CD4-positive, alpha-beta T cell (primary cell): ENCODE data around the gene TOMT. TPM values are rescaled to one million over a fixed set of nuclear protein-coding genes. Genes with fewer than 3 reads are reported as not detected.

Experiments
- ATAC-seq: fragments of 200-7000 bp; cut with Tn5 transposase; one replicate; pipeline ENCODE4 v1.10.0; 2022; ENCODE audit warnings: mild to moderate bottlenecking; ENCODE audit not compliant: poor library complexity
- CTCF ChIA-PET: fragments of 350-600 bp; sonication (Branson Sonifier 250); formaldehyde crosslinking; loops from one replicate; lab custom pipeline; 2021; ENCODE audit warnings: antibody characterized with exemption, inconsistent platforms; lab: Charles Lee
- POLR2A ChIA-PET: fragments of 350-600 bp; sonication (Branson Sonifier 250); formaldehyde crosslinking; loops from one replicate; lab custom pipeline; 2021; ENCODE audit warnings: antibody characterized with exemption, inconsistent platforms; lab: Charles Lee
- DNase-seq, 14 experiments: peaks; one replicate each; pipeline ENCODE4 v3.0.0-alpha.2; 2013 to 2020; ENCODE audit warnings: mixed read lengths in 2 of 14
- H3K27ac ChIP-seq, 2 donors: one replicate each; pipeline versions ENCODE4 v1.5.1 to v1.7.0; 2013; ENCODE audit warnings: low read length in 2 of 2, low read depth in 1 of 2, mild to moderate bottlenecking in 1 of 2
- H3K27me3 ChIP-seq, 2 experiments: 1 replicate in 1 of 2; 2 replicates in 1 of 2; pipeline versions ENCODE4 v1.6.1 to v1.7.0; 2013; ENCODE audit warnings: low read length in 2 of 2, control low read depth in 1 of 2, mild to moderate bottlenecking in 1 of 2, moderate library complexity in 1 of 2; ENCODE audit not compliant: insufficient read depth in 2 of 2, control insufficient read depth in 1 of 2
- H3K36me3 ChIP-seq: one replicate; pipeline ENCODE4 v1.6.1; 2013; ENCODE audit warnings: low read length, control low read depth; ENCODE audit not compliant: insufficient read depth
- H3K4me1 ChIP-seq: one replicate; pipeline ENCODE4 v1.6.1; 2013; ENCODE audit warnings: low read length, control low read depth; ENCODE audit not compliant: insufficient read depth
- H3K4me3 ChIP-seq: one replicate; pipeline ENCODE4 v1.5.1; 2013; ENCODE audit warnings: mild to moderate bottlenecking, low read length, moderate library complexity
- H3K9me3 ChIP-seq, 2 experiments: 1 replicate in 1 of 2; 2 replicates in 1 of 2; pipeline versions ENCODE4 v1.6.1 to v1.7.0; 2013; ENCODE audit warnings: low read length in 2 of 2, mild to moderate bottlenecking in 2 of 2, control low read depth in 1 of 2, moderate library complexity in 1 of 2; ENCODE audit not compliant: control insufficient read depth in 1 of 2, insufficient read depth in 1 of 2
- H3K27ac Mint-ChIP-seq: one replicate; pipeline ENCODE4 v1.8.0; 2020; ENCODE audit warnings: mixed read lengths
- H3K27me3 Mint-ChIP-seq: one replicate; pipeline ENCODE4 v1.8.0; 2021; ENCODE audit warnings: mixed read lengths
- H3K36me3 Mint-ChIP-seq: one replicate; pipeline ENCODE4 v1.8.0; 2021; ENCODE audit warnings: low read depth, mixed read lengths
- H3K4me1 Mint-ChIP-seq: one replicate; pipeline ENCODE4 v1.8.0; 2021; ENCODE audit warnings: low read depth, mixed read lengths
- H3K4me3 Mint-ChIP-seq: one replicate; pipeline ENCODE4 v1.8.0; 2020; ENCODE audit warnings: mild to moderate bottlenecking, mixed read lengths
- H3K9me3 Mint-ChIP-seq: one replicate; pipeline ENCODE4 v1.8.0; 2020; ENCODE audit warnings: mixed read lengths
- intact Hi-C, 2 experiments: fragments of 100-400 bp; cut with DNase I in 1 of 2; cut with micrococcal nuclease in 1 of 2; formaldehyde crosslinking; loops; one replicate each; pipeline versions ENCODE4 v1.15.1 to v1.9.0; 2023 to 2025; cut with DNase I, micrococcal nuclease
- total RNA-seq, 174 experiments: library from RNA in 2 of 174; stranded (reverse) in 2 of 174; gene quantifications; one replicate each; pipeline ENCODE4 v1.2.3 and lab custom pipeline; 2021 to 2026
- TF ChIP-seq, protein P1 (sequence below): fragments of 200-600 bp; IDR thresholded peaks from one replicate; pipeline ENCODE4 v1.8.0; 2022; ENCODE audit warnings: antibody characterized with exemption, mild to moderate bottlenecking

The TOMT gene
- total RNA-seq, 2 experiments from 2014 or later, result not detected

DNA sequence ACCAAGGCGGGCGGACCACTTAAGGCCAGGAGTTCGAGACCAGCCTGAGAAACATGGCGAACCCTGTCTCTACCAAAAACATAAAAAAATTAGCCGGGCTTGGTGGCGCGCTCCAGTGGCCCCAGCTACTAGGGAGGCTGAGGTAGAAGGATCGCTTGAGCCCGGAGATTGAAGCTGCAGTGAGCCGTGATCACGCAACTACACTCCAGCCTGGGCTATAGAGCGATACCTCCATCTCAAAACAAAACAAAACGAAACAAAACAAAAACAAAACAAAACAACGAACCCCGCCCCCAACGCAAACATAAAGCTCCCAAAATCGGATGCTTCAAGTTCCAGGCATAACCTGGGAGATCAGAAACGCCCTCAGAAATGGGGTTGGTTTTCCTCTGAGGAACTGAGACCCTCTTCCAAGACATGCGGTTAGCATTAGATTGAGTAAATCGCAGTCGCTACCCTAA lies 24.5 kb upstream of the TOMT start:
- intact Hi-C loops, result loop anchor here in 1 of 2 experiments (2.0 kb wide), 1 partner anchor 32 kb away; the partner anchor contains the start of gene ANAPC15
- peaks cover 37% of the 10 kb centered on the region for H3K4me1 Mint-ChIP-seq
- no peaks in the 10 kb centered on the region for H3K9me3 Mint-ChIP-seq

DNA sequence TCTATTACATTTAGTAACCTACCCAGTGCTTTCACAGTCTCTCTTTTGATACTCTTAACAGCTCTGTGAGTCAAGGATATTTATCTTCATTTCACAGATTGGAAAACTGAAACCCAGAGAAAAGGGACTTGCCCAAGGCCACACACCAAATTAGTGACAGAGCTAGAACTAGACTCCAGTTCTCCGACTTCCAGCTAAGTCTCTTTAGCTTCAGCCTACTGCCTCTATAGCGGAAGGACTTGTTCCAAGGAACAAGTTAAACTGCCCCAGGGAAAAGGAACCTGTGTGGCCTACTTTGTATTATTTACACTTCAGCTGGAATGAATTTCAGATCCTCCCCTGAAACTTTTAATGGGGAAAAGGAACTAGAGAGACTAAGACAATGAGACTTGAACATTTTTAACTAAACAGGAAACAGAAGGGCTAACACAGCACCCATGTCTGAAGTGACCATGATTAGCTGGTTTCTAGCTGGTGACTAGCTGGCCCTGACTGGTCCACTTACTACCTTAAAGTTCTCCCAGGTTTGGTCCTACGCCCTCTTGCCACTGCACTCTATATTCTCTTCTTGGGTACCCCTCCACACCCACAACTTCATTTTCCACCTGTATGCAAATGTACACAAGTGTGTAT lies 23.8 kb upstream of the TOMT start:
- TF ChIP-seq, protein P1, sequence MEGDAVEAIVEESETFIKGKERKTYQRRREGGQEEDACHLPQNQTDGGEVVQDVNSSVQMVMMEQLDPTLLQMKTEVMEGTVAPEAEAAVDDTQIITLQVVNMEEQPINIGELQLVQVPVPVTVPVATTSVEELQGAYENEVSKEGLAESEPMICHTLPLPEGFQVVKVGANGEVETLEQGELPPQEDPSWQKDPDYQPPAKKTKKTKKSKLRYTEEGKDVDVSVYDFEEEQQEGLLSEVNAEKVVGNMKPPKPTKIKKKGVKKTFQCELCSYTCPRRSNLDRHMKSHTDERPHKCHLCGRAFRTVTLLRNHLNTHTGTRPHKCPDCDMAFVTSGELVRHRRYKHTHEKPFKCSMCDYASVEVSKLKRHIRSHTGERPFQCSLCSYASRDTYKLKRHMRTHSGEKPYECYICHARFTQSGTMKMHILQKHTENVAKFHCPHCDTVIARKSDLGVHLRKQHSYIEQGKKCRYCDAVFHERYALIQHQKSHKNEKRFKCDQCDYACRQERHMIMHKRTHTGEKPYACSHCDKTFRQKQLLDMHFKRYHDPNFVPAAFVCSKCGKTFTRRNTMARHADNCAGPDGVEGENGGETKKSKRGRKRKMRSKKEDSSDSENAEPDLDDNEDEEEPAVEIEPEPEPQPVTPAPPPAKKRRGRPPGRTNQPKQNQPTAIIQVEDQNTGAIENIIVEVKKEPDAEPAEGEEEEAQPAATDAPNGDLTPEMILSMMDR, result no peak
- Histone ChIP-seq H3K4me1 (peaks cover 31% of the 10 kb centered on the region), H3K27ac (no peak overlapping the region), H3K4me3 (no peak overlapping the region), H3K9me3 (no peaks in the 10 kb centered on the region), H3K27me3 (no peaks in the 10 kb centered on the region), H3K36me3 (peaks cover 6% of the 10 kb centered on the region)
- Mint-ChIP-seq H3K27me3 (no peaks in the 10 kb centered on the region), H3K4me3 (peak overlapping the region; percentile 73), H3K9me3 (no peaks in the 10 kb centered on the region), H3K4me1 (peaks cover 37% of the 10 kb centered on the region), H3K27ac (peak overlapping the region; percentile 88), H3K36me3 (peaks cover 7% of the 10 kb centered on the region)
- ATAC-seq, result no peak
- ChIA-PET POLR2A (interaction anchor here (0.7 to 2.5 kb wide), 5 partner anchors 30 to 141 kb away, joined by 3 to 44 read pairs (median 3); partner anchors contain the start of gene ANAPC15), CTCF (interaction anchor here (1.2 to 2.5 kb wide), 4 partner anchors 9 to 62 kb away, joined by 3 to 18 read pairs (median 8); no protein-coding TSS in a partner anchor)
- DNase-seq, result no peak
- intact Hi-C loops, result loop anchor here (2.0 kb wide), 2 partner anchors 19 to 31 kb away; partner anchors contain the start of gene ANAPC15 (in 1 of the 2)

More for the DNA sequence above, 24.5 kb upstream of the TOMT start:
- TF ChIP-seq, protein P1, result no peak
- Histone ChIP-seq H3K9me3 (no peaks in the 10 kb centered on the region), H3K4me1 (peaks cover 31% of the 10 kb centered on the region), H3K36me3 (peaks cover 6% of the 10 kb centered on the region), H3K27ac (peak overlapping the region; percentile 82 to 93), H3K4me3 (peak overlapping the region; percentile 73), H3K27me3 (no peaks in the 10 kb centered on the region)
- no peak for DNase-seq
- Mint-ChIP-seq H3K27ac (peak overlapping the region; percentile 92), H3K36me3 (peaks cover 7% of the 10 kb centered on the region), H3K4me3 (peak overlapping the region; percentile 95), H3K27me3 (no peaks in the 10 kb centered on the region)
- no peak for ATAC-seq
- CTCF ChIA-PET, result interaction anchor here (1.4 to 2.5 kb wide), 3 partner anchors 10 to 56 kb away, joined by 5 to 18 read pairs (median 12); no protein-coding TSS in a partner anchor
- POLR2A ChIA-PET, result interaction anchor here (1.1 to 2.5 kb wide), 3 partner anchors 31 to 142 kb away, joined by 3 to 44 read pairs (median 3); partner anchors contain the start of gene ANAPC15

DNA sequence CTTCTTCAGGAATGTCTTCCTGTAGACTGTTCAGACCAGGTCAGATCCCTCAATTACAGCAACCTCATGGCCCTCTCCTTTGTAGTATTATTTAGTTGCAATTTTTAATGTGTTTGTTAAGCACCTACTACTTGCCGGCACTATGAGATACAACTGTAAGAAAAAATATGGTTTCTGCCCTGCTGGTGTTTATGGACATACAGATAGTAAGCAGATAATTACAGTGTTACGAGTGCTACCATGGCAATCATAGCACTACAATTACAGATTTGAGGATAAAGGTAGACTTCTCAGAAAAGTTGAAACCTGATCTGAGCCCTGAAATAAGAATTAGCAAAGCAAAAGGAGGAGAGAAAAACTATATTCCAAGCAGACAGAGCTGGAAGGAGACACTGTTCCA lies 22.3 kb upstream of the TOMT start:
- no peak overlapping the region for H3K4me3 ChIP-seq
- POLR2A ChIA-PET, result no interaction called here
- H3K4me3 Mint-ChIP-seq, result no peak overlapping the region

More for the DNA sequence above, 22.3 kb upstream of the TOMT start:
- H3K9me3 Mint-ChIP-seq, result no peaks in the 10 kb centered on the region
- H3K27me3 Mint-ChIP-seq, result no peaks in the 10 kb centered on the region
- H3K27ac Mint-ChIP-seq, result peak overlapping the region; percentile 88
- Histone ChIP-seq H3K36me3 (peaks cover 13% of the 10 kb centered on the region), H3K4me1 (peaks cover 31% of the 10 kb centered on the region), H3K27me3 (no peaks in the 10 kb centered on the region), H3K27ac (no peak overlapping the region), H3K9me3 (no peaks in the 10 kb centered on the region)
- CTCF ChIA-PET, result interaction anchor here (3.4 kb wide), 1 partner anchor 58 kb away, joined by 31 read pairs; no protein-coding TSS in a partner anchor
- ATAC-seq (no peak), DNase-seq (no peak)
- H3K4me1 Mint-ChIP-seq, result peaks cover 36% of the 10 kb centered on the region
- H3K36me3 Mint-ChIP-seq, result peaks cover 14% of the 10 kb centered on the region
- TF ChIP-seq, protein P1, result no peak
- intact Hi-C loops, result loop anchor here in 1 of 2 experiments (2.0 kb wide), 1 partner anchor 17 kb away; no protein-coding TSS in a partner anchor
